ENCODE measurements around the gene ADCY4.
"Not testable (repeated sequence)": the region's sequence is repeated elsewhere in the genome, so short reads cannot be mapped to it uniquely, and the experiment has no call there.

The ADCY4 gene

GRCh38 chr14:24334431-24335291 lies at the start of gene ADCY4:
Gene ADCY4, minus strand, starts transcription at chr14:24335071. Its CDS starts 419 bp downstream, at chr14:24334652.
- DNase-seq (ENCODE audit: low read depth, low spot score), result no peak

DNA sequence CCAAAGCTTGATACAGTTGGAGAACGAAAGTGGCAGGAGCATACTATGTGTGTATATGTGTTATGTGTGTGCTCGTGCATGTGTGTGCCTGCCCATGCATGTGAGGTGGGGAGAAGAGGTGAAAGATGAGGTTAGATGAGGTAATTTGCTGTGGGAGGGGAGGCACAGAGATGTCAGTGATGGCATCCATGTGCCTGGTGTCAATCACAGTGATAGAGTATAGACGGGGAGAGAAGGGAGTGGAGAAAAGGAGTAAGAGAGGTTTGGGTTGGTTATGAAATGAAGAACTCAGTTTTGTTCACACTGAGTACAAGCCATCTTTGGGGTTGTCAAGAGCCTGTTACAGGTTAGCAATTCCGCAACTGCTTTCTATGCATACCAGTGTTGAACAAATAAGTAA lies 49.3 kb upstream of the ADCY4 start:
- no peak for DNase-seq (ENCODE audit: low read depth, low spot score)

DNA sequence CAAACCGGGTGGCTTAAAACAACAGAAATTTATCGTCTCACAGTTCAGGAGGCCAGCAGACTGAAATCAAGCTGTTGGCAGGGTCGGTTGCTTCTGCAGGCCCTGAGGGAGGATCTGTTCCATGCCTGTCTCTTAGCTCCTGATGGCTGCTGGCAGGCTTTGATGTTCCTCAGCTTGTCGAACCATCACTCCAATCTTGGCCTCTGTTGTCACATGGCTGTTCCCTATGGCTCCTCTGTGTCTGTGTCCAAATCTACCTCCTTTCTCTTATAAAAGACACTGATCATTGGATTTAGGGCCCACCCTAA lies 47.1 kb upstream of the ADCY4 start:
- DNase-seq (ENCODE audit: low read depth, low spot score), result no peak

GRCh38 chr14:24381363-24382063 lies 46.6 kb upstream of the ADCY4 start:
- no peak for DNase-seq (ENCODE audit: low read depth, low spot score)

DNA sequence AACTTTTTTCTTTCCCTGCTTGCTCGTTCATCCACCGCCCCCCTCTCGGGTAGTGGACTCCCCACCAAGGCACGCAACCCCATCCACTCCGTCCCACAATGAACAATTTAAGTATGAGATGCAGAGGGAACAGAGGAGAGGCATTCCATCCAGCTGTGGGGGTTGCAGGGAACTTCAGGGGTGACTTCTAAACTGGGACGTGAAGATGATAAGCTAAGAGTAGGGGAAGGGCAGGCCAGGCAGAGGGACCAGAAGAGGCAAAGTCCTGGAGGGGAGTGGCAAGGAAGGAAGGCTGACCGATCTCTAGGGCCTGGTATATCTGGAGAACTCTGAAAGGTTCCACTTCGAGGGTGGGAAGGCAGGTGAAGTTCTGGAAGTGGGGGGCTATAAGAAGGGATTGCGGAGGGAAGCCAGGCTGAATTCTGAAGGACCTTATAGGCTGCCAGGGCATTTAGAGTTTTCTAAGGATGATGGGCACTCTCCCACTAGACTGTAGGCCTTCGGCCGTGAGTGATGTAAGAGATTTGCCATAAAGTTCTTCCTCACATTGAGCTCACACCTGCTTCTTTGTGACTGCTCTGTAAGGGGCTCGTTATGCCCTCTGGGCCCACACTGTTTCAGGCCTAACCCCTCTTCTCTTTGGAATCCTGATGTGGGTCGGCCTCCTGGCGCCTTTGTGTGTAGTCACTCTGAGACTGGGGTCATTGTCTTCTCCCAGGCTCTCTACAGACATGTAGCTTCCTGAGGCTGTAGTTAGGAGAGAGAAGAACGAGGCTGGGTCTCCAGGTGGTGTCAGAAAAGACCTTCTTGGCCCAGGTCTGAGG lies 45.2 kb upstream of the ADCY4 start:
- no peak for DNase-seq (ENCODE audit: low read depth, low spot score)

GRCh38 chr14:24378981-24379906 lies 44.4 kb upstream of the ADCY4 start:
- DNase-seq (ENCODE audit: low read depth, low spot score), result no peak

- no peak for DNase-seq (ENCODE audit: low read depth, low spot score)
Observed at GRCh38 chr14:24378327-24378726, 43.5 kb upstream of the ADCY4 start.

- no peak for DNase-seq (ENCODE audit: low read depth, low spot score)
Observed at GRCh38 chr14:24377657-24378056, 42.8 kb upstream of the ADCY4 start.

DNA sequence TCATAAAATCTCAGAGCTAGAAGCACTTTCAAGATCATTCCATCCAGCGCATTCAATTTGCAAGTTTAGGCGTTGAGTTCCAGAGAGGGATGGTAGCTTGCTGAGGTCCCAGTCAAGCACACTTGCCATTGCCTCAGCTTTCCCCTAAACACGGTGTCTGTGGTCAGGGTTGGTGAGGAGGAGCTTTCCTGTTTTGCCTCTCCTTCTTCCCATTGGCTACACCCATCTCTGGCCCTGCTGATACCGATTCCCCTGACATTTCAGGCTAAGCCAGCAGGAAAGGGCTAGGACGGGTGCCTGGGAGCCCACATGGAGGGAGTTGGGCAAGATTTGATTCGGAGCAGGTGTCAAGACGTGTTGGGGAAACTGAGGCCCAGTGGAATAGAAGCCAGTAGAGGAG lies 42.3 kb upstream of the ADCY4 start:
- no peak for DNase-seq (ENCODE audit: low read depth, low spot score)

DNA sequence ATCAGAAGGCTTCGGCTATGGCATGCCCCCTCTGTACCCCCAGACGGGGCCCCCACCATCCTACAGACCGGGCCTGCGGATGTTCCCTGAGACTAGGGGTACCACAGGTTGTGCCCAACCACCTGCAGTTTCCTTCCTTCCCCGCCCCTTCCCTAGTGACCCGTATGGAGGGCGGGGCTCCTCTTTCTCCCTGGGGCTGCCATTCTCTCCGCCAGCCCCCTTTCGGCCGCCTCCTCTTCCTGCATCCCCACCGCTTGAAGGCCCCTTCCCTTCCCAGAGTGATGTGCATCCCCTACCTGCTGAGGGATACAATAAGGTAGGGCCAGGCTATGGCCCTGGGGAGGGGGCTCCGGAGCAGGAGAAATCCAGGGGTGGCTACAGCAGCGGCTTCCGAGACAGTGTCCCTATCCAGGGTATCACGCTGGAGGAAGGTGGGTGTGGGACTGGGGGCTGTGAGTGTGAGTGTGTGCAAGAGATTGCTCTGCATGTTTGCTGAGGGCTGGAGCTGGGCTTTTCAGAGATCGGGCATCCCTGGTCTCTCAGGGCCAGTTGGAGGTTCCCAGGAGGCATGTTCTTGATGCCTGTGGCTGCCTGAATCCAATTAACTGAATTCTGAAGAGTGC lies 41.7 kb upstream of the ADCY4 start:
- no peak for DNase-seq (ENCODE audit: low read depth, low spot score)

- DNase-seq (ENCODE audit: low read depth, low spot score), result no peak
Observed at GRCh38 chr14:24372701-24373416, 38.0 kb upstream of the ADCY4 start.

DNA sequence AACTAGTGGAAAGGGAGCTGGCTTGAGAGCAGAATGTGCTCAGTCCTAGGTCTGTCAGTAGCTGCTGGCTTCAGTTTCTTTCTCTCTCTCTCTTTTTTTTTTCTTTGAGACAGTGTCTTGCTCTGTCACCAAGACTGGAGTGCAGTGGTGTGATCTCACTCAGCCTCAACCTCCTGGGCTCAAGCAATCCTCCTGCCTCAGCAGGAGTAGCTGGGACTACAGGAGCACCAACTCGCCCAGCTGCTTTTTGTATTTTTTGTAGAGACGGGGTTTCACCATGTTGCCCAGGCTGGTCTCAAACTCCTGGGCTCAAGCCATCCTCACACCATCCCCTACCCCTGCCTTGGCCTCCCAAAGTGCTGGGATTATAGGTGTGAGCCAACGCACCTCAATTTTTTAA lies 36.7 kb upstream of the ADCY4 start:
- DNase-seq (ENCODE audit: low read depth, low spot score), result not testable (repeated sequence)

DNA sequence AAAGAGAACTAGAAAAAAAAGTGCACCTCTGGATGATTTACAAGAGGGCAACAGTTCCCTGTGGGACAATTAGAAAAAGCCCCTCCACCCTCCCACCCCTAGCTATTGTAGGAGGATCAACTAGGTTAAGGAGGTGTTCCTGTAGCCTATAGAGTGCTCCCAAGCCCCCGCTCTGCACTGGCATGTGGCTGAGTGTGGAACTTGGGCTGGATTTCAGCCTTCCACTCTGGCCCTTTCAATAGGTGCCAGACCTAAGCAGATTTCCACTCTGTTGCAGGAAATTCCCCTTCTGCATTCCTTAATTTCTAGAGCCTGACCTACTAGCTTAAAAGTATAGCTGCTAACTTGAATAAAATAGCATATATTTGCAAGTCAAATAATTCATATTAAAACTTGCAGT lies 35.9 kb upstream of the ADCY4 start:
- no peak for DNase-seq (ENCODE audit: low read depth, low spot score)

DNA sequence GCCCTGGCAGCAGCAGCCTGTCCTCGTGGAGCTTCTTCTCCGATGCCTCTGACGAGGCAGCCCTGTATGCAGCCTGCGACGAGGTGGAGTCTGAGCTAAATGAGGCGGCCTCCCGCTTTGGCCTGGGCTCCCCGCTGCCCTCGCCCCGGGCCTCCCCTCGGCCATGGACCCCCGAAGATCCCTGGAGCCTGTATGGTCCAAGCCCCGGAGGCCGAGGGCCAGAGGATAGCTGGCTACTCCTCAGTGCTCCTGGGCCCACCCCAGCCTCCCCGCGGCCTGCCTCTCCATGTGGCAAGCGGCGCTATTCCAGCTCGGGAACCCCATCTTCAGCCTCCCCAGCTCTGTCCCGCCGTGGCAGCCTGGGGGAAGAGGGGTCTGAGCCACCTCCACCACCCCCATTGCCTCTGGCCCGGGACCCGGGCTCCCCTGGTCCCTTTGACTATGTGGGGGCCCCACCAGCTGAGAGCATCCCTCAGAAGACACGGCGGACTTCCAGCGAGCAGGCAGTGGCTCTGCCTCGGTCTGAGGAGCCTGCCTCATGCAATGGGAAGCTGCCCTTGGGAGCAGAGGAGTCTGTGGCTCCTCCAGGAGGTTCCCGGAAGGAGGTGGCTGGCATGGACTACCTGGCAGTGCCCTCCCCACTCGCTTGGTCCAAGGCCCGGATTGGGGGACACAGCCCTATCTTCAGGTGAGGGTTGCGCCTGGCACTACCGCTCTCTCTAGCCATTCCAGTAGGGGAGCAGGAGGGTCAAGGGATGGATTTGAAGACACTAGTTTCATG lies 35.2 kb upstream of the ADCY4 start:
- no peak for DNase-seq (ENCODE audit: low read depth, low spot score)

DNA sequence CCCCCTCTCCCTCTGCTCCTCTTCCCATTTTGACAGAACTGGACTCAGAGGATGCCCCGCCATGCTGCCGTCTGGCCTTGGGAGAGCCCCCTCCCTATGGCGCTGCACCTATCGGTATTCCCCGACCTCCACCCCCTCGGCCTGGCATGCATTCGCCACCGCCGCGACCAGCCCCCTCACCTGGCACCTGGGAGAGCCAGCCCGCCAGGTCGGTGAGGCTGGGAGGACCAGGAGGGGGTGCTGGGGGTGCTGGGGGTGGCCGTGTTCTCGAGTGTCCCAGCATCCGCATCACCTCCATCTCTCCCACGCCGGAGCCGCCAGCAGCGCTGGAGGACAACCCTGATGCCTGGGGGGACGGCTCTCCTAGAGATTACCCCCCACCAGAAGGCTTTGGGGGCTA lies 34.6 kb upstream of the ADCY4 start:
- DNase-seq (ENCODE audit: low read depth, low spot score), result no peak

DNA sequence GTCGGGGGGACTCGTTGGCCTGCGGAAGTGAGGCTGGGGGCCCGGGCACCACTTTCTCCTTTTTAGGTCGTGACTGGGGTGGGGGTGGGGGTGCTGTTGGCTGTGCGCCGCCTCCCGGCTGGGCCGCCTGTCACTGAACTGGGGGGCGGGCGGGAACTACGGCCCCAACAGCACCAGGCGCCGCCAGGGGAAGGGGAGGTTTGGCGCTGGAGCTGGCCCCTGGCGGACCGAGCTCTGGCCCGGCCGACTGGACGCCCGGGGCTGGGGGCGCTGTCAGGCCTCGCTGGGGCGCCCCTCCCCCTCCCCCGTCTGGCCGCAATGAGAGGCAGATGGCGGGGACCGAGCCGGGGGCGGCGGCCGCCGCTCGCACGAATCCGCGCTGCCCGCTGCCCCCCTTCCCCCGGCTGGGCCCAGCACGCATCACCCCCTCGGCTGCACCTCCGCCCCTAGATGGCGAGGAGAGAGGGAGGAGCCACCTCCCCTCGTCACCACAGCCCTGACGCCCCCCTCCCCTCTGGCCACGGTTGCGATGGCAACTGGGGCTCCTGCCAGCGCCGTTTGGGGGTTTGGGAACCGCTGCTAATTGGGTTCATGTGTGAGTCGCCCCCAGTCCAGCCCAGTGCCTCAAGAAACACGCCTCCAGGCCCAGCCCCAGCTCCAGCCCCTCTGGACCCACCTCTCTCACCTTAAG lies 33.8 kb upstream of the ADCY4 start:
- DNase-seq (ENCODE audit: low read depth, low spot score), result no peak

DNA sequence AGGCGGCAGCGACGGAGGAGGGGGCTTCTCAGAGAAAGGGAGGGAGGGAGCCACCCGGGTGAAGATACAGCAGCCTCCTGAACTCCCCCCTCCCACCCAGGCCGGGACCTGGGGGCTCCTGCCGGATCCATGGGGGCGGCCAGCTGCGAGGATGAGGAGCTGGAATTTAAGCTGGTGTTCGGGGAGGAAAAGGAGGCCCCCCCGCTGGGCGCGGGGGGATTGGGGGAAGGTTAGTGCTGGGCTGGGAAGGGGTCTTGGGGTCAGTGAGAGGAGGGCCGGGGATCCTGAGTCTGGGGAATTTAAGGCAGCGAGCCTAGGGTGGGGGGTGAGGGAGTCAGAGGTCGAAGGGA lies 33.3 kb upstream of the ADCY4 start:
- no peak for DNase-seq (ENCODE audit: low read depth, low spot score)

DNA sequence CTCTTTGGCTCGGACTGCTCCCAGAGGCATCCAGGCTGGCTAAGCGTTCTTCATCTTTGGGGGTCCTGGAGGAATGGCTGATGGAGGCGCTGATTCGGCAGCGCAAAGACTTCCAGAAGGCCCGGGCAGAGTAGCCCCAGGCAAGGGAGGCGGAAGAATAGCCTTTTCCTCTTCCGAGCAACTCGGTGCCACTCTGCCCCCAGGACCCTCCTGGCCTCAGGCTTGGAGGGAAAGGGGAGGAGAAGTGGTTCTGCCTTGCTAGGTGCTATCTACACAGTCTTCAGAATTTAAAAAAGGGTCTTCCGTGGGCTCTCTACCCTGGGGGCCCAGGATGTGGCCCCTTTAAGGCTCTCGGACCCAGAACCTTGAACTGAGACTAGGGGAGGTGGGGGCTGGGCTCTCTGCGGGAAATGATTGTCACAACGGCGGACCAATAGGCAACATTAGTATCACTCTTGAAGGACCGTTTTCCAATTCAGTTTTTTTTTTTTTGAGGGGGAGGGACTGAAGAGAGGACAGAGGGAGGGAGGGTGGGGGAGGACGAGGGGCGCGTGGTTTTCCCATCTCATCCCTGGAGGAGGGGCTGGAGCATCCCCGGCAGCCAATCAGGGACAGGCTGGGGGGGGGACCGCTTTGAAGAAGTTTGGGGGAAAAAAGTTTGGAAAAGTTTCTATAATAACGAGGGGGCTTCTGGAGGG lies 32.8 kb upstream of the ADCY4 start, which contains the start of gene NFATC4:
NFATC4 (plus strand) TSS at position 671 of the 698 bp plus-strand sequence. CDS start 157 bp downstream, outside the sequence.
- DNase-seq (ENCODE audit: low read depth, low spot score), result no peak

All from activated CD4-positive, CD25-positive, alpha-beta regulatory T cell treated with anti-CD3 and anti-CD28 coated beads, Interleukin-2, amount 50 U/mL, for 16 hours (primary cell).